ENCODE measurements around the gene GBP2.
"Not testable (repeated sequence)": the region's sequence is repeated elsewhere in the genome, so short reads cannot be mapped to it uniquely, and the experiment has no call there.

GBP2 gene

DNA sequence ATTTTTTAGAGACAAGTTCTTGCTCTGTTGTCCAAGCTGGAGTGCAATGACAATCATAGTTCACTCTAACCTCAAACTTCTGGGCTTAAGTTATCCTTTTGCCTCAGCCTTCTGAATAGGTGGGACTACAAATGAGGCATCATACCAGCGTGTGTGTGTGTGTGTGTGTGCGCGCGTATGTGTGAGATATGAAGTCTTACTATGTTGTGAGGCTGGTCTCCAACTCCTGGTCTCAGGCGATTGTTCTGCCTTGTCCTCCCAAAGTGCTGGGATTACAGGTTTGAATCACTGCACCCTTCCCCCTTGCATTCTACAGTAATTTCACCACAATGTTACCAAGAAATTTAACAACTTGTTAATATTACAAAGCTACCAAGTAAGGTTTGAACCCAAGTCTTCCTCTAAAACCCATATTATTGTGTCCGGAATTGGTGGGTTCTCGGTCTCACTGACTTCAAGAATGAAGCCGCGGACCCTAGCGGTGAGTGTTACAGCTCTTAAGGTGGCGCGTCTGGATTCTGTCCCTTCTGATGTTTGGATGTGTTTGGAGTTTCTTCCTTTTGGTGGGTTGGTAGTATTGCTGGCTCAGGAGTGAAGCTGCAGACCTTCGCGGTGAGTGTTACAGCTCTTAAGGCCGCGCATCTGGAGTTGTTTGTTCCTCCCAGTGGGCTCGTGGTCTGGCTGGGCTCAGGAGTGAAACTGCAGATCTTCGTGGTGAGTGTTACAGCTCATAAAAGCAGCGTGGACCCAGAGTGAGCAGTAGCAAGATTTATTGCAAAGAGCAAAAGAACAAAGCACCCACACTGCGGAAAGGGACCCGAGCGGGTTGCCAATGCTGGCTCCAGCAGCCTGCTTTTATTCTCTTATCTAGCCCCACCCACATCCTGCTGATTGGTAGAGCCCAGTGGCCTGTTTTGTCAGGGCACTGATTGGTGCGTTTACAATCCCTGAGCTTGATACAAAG is 970 bp upstream of the GBP2 start:
- not testable (repeated sequence) for DNase-seq

DNA sequence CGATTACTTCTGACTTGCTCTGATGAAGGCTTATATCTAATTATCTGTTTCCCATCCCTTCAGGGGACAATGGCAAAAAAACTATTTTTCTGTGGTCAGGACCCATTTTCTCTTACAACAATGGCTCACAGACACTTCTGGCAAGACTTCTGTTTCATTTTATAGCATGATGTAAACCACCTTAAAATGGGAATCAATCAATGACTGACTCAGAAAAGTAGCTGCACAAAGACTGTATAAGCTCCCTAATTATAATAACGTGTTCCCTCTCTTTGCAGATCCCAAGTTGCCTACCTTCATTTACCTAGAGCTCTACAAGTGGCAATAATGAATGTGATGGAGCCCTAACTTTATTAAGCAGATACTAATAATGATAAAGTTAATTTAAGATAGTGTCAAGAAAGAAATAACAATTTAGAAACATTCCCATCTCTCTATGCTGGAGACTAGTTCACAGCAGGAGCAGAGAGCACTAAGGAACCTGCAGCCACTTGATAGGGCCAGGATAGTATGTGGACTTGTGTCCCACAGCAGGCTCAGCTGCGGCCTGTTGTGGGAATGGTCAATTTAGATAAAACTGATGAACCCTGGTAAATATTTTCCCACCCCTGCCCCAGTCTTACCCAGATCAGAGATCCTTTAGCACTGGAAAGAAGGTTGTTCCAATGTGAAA is 538 bp downstream of the GBP2 start:
- no peak for DNase-seq

DNA sequence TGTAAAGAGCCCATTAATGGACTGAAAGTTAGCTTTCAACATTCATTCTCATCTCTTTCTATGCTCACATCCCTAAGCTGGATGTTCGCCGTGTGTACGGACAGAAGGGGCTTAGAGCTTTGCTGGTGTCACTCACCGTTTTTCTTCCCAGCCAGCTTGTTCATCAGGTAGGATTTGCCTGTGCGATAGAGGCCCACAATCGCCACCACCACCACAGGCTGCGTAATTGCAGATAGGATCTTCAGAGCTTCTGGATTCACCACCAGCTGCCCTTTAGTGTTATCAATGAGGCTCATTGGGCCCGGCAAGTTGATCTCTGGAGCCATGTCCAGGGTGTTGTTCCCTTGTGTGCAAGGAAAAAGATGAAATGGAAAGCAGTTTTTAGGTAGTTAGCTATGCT is 4.3 kb downstream of the GBP2 start:
- no peak for DNase-seq

DNA sequence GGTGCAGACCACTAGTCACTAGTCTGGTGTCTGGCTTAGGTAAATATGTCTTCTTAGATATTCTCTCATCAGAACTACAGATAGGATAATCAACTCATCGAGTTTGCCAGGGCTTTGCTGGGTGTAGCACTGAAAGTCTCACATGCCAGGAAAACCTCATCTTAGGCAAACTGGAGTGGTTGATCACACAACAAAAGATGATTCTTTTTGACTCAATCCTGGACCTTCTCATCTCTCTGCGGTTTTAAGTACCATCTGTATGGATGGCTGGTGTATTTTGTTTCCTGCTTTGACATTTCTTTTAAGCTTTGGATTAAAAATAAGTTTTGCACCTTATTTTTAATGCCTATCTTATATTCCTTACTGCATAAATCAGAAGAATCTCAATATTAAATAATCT is 11.3 kb downstream of the GBP2 start:
- no peak for DNase-seq

DNA sequence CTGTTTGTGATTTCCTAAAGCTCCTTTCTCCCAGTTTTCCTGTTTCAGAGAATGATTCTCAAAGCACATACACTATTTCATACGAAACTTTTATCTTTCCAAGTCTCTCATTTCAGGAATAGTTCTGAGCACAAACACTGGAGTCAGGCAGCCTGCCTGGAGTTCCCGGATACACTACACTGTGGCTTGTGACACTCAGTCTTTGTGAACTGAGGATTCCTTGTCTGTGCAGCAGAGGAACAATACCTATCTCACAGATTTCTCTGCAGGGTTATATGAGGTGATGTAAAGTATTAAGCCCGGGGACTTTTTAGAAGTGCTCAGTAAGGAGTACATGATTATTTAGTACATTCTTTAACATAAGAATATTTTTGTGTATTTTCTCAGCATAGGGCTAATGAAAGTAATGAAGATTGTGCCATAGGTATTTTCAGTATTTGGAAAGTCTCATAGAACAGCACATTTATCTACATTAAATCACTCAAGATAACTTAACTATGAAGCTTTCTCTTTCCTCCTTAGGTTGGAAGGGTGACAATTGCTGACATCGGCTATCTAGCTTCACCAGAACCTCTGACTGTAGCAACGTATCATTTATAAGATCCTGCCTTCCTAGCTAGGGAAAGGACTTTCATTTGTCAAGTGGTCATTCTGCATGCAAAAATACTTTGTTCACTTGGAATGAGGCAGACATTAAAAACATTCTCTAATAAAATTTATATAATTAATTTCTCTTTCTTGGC is 12.9 kb downstream of the GBP2 start:
- no peak for DNase-seq

DNA sequence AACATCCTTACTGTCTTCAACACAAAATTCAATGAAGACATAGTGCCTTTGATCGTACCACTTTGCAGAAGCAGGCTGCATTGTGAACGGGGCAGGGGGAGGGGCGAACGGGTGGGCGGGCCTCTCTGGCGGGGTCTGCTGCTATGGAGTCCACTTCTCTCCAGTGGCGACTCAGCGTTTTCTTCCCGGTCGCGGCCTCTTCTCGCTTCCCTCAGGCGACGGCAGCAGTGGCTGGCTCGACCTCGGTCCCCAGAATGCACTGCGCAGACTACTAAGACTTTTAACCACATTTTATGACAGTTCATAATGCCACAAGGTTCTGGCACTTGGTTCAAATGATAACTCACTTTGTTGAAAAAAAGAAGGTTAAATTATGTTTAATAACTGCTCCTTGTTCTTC is 21.2 kb downstream of the GBP2 start:
- DNase-seq, result no peak

DNA sequence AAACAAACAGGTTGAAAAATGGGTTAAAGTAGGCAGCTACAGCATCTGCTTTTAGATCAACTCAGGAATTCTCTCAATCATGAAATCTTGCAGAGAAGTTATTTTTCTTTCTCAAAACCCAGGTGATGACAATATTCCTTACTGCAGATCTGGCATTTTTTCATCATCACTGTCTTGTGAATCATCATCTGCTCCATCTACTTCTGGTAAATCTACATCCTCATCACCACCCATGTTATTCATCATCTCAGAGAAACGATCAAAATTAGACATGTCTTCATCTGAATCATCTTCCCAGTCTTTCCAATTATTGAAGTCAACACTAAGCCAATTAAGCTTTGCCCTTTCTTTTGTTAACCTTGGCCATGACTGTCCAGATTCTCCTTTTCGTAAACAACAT is 21.8 kb downstream of the GBP2 start:
- DNase-seq, result no peak

DNA sequence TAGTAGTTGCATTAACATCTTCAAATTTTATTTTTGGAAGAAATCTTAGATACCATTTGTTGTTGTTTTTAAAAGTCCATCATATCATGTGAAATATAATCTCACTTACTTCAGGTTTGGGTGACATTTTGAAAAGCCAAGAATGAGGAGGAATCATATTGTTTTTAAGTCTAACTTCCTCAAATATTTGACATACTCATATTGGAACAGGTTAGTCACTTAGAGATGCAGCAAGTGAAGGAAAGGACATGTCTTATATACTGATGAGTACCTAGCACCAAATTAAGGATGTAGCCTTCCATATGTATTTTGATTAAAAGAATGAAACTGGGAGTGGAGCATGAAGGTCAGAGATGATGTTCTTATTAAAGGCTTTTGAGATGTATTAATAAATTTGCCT is 23.9 kb downstream of the GBP2 start:
- no peak for DNase-seq

DNA sequence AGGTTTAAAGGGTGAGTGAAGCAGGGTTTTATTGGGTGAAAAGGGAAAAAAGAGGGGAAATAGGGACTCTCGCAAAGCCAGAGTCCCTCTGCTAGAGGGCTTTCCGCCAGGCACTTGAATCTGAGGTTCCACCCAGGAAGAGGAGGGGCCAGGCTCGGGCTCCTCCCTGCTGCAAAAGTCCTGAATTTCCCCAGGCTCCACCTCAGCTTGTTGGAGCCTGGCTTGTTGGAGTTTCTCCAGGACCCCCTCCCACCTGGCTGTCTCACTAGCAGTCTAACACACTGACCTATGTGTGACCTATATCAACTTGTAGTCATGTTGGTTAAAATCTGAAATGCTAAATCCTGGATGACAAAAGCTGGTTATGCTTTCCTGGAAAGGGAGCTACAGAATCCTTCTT is 25.5 kb downstream of the GBP2 start:
- no peak for DNase-seq

DNA sequence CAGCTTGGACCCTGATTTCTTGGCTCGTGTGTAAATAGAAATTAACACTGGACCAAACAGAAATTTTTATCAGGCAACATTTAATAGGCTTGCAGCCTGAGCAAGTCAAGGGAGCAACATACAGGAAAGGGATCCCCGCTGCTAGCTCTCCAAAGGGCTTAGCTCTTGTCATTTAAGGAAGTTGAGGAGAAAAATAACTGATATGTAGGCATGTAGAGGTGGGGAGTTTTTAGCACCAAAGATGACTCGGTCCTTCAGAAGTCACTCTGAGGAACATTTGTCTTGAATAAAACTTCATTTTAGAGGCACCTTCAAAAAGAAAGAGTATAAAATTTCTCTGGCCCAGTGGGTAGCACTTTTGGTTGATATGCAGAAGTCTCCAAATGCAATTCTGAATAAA is 27.1 kb downstream of the GBP2 start:
- DNase-seq, result no peak

DNA sequence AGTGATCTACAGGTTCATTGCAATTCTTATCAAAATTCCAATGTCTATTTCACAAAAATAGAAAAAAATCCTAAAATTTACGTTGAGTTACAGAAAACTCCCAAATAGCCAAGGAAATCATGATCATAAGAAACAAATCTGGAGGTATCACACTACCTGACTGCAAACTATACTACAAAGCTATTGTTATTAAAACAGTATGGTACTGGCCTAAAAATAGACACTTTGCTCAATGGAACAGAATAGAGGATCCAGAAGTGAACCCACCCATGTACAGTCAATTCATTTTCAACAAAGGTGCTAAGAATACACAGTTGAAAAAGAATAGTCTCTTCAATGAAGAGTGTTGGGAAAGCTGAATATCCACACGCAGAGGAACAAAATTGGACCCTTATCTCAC is 30.2 kb downstream of the GBP2 start:
- DNase-seq, result no peak

DNA sequence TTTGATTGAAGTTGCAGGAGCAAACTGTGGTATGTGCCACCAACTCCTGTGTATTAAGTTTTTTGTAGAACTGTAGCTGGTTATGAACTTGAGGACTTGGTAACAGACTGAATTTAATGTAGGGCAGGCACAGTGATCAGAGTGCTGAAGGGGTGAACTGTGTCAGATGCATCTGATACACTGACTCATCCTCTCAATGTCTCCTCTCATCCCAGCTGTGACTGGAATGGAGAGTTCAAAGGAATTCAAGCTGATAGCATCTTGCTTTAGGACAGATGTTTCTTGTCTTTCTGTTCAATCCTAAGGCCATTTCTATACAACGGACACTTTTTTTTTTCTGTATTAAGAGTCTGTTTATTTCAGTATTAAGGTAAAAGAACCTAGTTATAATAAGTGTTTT is 36.0 kb downstream of the GBP2 start:
- DNase-seq, result no peak

DNA sequence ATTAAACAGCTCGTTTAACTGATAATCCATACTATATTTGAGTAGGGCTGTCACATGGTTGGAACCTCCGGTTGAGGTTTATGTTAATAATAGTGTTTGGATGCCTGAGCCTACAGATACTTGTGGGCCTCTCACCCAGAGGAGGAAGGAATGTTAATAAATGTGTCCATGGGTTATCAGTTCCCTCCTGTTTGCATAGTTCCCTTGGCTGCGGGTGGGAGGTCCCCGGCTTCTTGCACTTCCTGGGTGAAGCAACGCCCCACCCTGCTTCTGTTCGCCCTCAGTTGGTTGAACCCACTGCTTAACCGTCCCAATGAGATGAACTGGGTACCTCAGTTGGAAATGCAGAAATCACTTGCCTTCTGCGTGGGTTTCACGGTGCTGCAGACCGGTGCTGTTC is 37.3 kb downstream of the GBP2 start:
- no peak for DNase-seq

DNA sequence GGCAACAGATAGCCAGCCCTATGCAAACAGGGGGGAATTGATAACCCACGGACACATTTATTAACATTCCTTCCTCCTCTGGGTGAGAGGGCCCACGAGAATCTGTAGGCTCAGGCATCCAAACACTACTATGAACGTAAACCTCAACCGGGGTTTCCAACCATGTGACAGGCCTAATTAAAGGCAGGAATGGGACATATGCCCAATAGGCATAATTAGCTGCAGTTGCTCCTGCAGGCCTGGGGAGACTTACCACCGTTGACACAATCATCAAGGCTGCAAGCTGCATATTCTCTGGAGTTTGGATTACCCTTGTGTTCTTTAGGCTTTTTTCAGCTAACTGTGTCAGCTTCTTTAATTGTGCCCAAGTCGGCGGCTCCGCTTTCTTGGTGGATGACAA is 38.7 kb downstream of the GBP2 start:
- DNase-seq, result no peak

DNA sequence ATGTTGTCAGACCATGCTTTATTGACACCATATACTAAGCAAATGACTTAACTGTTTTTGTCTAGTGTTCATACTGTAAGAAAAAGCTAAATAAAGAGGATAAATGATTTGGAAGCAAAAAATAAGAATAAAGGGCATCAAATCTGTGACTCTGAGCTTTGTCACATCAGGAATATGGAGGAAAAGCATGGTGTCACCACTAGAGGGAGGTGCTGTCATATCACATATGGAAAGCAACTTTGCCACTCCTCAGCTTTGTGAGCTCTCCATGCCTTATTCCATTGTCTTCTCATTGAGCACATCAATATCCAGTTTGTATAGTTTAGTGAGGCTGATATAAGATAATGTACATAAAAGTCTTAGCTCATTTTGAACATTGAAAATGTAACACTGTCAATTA is 40.1 kb downstream of the GBP2 start:
- no peak for DNase-seq

DNA sequence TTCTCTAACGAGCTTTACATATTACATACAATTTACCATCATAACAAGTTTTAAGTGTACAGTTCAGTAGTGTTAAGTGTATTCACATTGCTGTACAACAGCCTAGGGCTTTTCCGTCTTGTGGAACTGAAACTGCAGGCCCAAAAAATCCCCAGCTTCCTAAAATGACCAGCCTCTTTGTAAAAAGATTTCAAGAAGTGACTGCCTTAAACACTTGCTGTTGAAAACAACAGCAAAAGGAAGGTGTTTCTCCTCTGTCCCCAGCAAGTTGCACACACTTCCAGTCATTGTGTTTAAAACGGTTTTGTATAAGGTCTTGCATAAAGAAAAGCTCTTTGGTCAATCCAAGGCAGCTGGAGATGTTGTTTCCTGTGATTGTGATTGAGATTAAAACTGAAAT is 44.9 kb downstream of the GBP2 start:
- DNase-seq, result no peak

DNA sequence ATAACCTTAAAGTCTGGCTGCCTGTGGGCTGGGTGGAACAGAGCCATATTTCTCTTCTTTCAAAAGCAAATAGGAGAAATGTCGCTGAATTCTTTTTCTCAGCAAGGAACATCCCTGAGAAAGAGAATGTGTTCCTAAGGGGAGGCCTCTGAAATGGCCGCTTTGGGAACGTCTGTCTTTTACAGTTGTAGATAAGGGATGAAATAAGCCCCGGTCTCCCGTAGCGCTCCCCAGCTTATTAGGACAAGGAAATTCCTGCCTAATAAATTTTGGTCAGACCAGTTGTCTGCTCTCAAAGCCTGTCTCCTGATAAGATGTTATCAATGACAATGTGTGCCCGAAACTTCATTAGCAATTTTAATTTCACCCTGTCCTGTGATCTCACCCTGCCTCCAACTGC is 45.8 kb downstream of the GBP2 start:
- DNase-seq, result not testable (repeated sequence)

DNA sequence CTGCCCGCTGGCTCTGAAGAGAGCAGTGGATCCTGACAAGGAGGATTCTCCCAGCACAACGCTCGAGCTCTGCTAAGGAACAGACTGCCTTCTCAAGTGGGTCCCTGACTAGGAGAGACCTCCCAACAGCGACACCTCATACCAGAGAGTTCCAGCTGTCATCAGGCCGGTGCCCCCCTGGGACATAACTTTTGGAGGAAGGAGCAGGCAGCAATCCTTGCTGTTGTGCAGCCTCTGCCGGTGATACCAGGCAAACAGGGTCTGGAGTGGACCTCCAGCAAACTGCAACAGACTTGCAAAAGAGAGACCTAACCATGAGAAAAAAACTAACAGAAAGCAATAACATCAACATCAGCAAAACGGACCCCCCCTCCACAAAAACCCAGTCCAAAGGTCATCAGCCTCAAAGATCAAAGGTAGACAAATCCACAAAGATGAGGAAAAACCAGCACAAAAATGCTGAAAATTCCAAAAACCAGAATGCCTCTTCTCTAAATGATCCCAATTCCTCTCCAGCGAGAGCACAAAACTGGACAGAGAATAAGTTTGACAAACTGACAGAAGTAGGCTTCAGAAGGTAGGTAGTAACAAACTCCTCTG is 53.3 kb downstream of the GBP2 start:
- not testable (repeated sequence) for DNase-seq

DNA sequence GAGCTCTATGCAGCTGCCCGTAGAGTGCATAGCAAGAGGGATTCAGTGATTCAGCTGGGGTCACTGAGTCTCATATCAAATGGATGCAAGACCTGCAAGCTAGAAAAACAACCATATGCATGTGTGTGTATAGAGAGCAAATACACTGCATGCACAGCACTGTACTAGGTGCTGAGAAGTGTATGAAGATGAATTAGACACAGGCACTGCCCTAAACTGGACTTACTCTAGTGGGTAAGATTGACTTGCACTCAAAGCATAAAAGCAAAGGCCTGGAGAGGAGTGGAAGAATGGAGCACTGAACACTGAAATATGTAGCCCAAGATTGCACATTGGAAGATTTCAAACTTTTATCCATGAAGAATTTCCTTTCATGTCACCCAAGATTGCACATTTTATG is 55.4 kb downstream of the GBP2 start:
- no peak for DNase-seq

DNA sequence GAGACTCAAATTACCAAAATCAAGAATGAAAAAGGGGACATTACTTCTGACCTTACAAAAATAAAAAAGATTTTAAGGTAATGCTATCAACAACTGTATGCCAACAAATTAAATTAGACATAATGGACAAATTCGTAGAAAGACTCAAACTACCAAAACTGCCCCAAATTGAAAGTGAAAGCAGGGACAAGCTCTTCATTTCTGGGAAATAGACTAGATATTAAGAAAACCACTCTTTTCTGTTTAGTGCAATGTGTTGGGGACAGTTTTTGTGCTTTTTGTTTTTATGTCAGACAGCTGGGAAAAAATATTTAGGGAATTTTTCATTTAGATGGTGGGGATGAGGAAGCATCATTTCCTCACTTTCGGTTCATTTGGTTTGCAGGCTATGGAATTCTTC is 56.0 kb downstream of the GBP2 start:
- no peak for DNase-seq

DNA sequence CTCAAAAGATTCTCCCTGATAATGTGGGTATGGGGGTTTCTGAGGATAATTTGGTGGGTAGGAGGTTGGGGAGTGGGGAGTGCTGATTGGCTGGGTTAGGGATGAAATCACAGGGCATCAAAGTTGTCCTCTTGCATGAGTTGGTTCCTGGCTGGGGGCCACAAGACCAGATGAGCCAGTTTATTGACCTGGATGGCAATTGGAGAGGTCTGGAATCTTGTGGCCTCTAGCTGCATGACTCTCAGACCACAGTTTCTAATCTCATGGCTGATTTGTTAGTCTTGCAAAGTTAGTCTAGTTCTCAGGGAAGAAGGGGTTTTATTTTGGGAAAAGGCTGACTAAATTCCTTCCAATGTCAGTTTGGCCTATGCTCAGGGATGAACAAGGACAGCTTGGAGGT is 57.6 kb downstream of the GBP2 start:
- DNase-seq, result no peak

DNA sequence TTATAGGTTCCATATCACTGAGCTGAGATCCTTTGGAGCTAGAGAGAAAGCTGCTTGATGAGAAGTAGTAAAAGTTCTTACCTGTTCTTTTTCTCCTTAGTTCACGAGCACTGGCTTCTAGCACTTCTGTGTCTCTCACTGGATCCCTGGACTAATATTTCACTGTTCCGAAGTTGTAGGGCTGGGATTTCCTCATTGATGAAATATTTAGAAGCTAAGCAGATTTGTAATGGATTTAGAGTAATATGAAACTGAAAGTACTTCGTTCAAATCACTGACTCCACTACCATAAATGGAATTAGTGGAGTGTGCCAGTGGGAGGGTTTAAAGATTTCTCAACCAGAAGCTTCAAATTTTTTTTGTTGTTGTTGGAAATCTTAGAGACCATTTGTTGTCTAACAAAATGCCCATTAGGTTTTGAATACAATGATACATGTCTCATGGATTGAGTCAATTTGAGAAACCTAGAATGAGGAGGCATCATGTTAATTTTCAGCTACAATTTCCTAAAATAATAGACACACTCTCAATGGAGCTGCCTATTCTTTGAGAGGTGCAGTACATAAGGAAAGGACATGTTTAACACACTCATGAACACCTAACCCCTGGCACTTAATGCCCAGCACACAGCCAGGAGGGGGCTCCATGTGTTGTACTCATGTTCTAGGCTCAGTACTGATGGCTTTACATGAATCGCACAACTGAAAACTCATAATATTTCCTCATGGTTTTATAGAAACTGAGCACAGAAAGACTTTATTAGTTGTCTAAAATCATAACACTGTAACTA is 60.6 kb downstream of the GBP2 start, which contains the start of gene GBP1:
Gene GBP1, minus strand, starts transcription at position 130 of the 790 bp plus-strand sequence. CDS start 1,974 bp downstream, outside the sequence.
- no peak for DNase-seq
